Measurements from ENCODE around the gene SLC13A2. TPM values are rescaled to one million over a fixed set of nuclear protein-coding genes. Genes with fewer than 3 reads are reported as not detected.

SLC13A2 gene
- total RNA-seq, 1 experiment from 2014 or later, result not detected

- no peak overlapping the region for H2BK15ac ChIP-seq (ENCODE audit: low read depth, low read length)
- H2BK120ac ChIP-seq (ENCODE audit: low read depth, low read length, poor library complexity, severe bottlenecking), result no peak overlapping the region
- no peak overlapping the region for H3K18ac ChIP-seq (ENCODE audit: insufficient read length, low read depth, low read length)
- H4K5ac ChIP-seq (ENCODE audit: insufficient read length, low read depth, low read length), result no peak overlapping the region
- no peaks in the 10 kb centered on the region for H3K23me2 ChIP-seq (ENCODE audit: insufficient read length, low read depth, low read length, poor library complexity, severe bottlenecking)
- no peak overlapping the region for H2BK20ac ChIP-seq (ENCODE audit: low read depth, low read length, poor library complexity, severe bottlenecking)
- no peak overlapping the region for H2BK5ac ChIP-seq (ENCODE audit: insufficient read length, low read length)
- H3K9me3 ChIP-seq (ENCODE audit: control insufficient read depth, low read depth, low read length), result no peaks in the 10 kb centered on the region
- Mint-ChIP-seq H3K27me3 (ENCODE audit: low read depth) (peaks cover 19% of the 10 kb centered on the region), H3K27ac (no peak overlapping the region), H3K4me1 (peaks cover 12 to 17% of the 10 kb centered on the region in 2 experiments), H3K4me3 (no peak overlapping the region), H3K36me3 (ENCODE audit: insufficient read depth in 1 of 3, low read depth in 3 of 3) (no peaks in the 10 kb centered on the region; a peak in 1 of 7 replicates), H3K9me3 (no peaks in the 10 kb centered on the region; a peak in 1 of 5 replicates)
- no CpG with 5 or more reads among the region's 9 CpGs for WGBS (ENCODE audit: extremely low coverage, insufficient read length, low lambda C conversion rate)
- H3T11ph ChIP-seq (ENCODE audit: low read length), result no peak overlapping the region
- no peak overlapping the region for H3K56ac ChIP-seq (ENCODE audit: insufficient read length, low read depth, low read length)
- H3K4me2 ChIP-seq (ENCODE audit: insufficient read depth, insufficient read length, low read length), result no peak overlapping the region
- no peak overlapping the region for H2AFZ ChIP-seq (ENCODE audit: low read length)
- H3K79me2 ChIP-seq (ENCODE audit: insufficient read depth, low read length), result no peaks in the 10 kb centered on the region
- H3K9ac ChIP-seq (ENCODE audit: extremely low read depth, insufficient read length, low read length), result no peak overlapping the region
- H4K20me1 ChIP-seq (ENCODE audit: control insufficient read depth, insufficient read depth, insufficient read length), result no peaks in the 10 kb centered on the region
- no peak overlapping the region for H3K14ac ChIP-seq (ENCODE audit: insufficient read depth, low read length)
- H3K27me3 ChIP-seq (ENCODE audit: insufficient read depth, low read length), result no peaks in the 10 kb centered on the region
- no peak overlapping the region for H3K23ac ChIP-seq (ENCODE audit: insufficient read length, low read depth, low read length)
- H2BK12ac ChIP-seq (ENCODE audit: insufficient read length, low read depth, low read length), result no peak overlapping the region
- H4K8ac ChIP-seq (replicated peaks; ENCODE audit: insufficient read length, low read depth, low read length), result no peak overlapping the region
- TF ChIP-seq CTCF (conservative IDR thresholded peaks at IDR 0.05), result no peak
- no peak overlapping the region for H4K91ac ChIP-seq (ENCODE audit: insufficient read length, low read depth, low read length)
- DNase-seq, result no peak
- H3K27ac ChIP-seq (ENCODE audit: insufficient read length, low read depth, low read length), result no peak overlapping the region
- H3K79me1 ChIP-seq (ENCODE audit: insufficient read depth, low read depth, low read length, poor library complexity, severe bottlenecking), result no peaks in the 10 kb centered on the region
- no peak overlapping the region for H3K4ac ChIP-seq (ENCODE audit: low read depth, low read length)
- H3K4me1 ChIP-seq (ENCODE audit: insufficient read depth, low read length), result peaks cover 2% of the 10 kb centered on the region; the same call in 1 of the 2 replicates
- no peak overlapping the region for H2AK5ac ChIP-seq (ENCODE audit: insufficient read length, low read length)
Measured at GRCh38 chr17:28493460-28493859, 20.0 kb downstream of the SLC13A2 start.
